Immature natural killer cell (primary cell): Measurements from ENCODE around the gene HOXA7. TPM values are rescaled to one million over a fixed set of nuclear protein-coding genes. Genes with fewer than 3 reads are reported as not detected.
A peak's percentile ranks its signal among the peaks of the same experiment; 100 is the strongest.

ENCODE experiments used
- DNase-seq, 3 donors: peaks; one replicate each; pipeline ENCODE4 v3.0.0; 2022; ENCODE audit warnings: mixed read lengths in 1 of 3
- H3K27ac Mint-ChIP-seq, 6 donors: one replicate each; pipeline ENCODE4 v1.8.0; 2020; ENCODE audit warnings: mixed read lengths in 6 of 6, mild to moderate bottlenecking in 5 of 6, inconsistent platforms in 4 of 6, moderate library complexity in 3 of 6
- H3K27me3 Mint-ChIP-seq, 3 donors: one replicate each; pipeline ENCODE4 v1.8.0; 2020 to 2021; ENCODE audit warnings: low read depth in 3 of 3, mild to moderate bottlenecking in 3 of 3, mixed read lengths in 3 of 3, moderate library complexity in 3 of 3, inconsistent platforms in 1 of 3
- H3K36me3 Mint-ChIP-seq, 3 donors: one replicate each; pipeline ENCODE4 v1.8.0; 2020; ENCODE audit warnings: mixed read lengths in 3 of 3, inconsistent platforms in 2 of 3, mild to moderate bottlenecking in 2 of 3
- H3K4me1 Mint-ChIP-seq, 2 donors: one replicate each; pipeline ENCODE4 v1.8.0; 2020; ENCODE audit warnings: inconsistent platforms in 2 of 2, mild to moderate bottlenecking in 2 of 2, mixed read lengths in 2 of 2, moderate library complexity in 1 of 2
- H3K4me3 Mint-ChIP-seq, 5 donors: one replicate each; pipeline ENCODE4 v1.8.0; 2020; ENCODE audit warnings: mild to moderate bottlenecking in 5 of 5, mixed read lengths in 5 of 5, inconsistent platforms in 3 of 5, moderate library complexity in 3 of 5
- H3K9me3 Mint-ChIP-seq, 6 donors: one replicate each; pipeline ENCODE4 v1.8.0; 2020; ENCODE audit warnings: mild to moderate bottlenecking in 6 of 6, mixed read lengths in 6 of 6, inconsistent platforms in 4 of 6, moderate library complexity in 3 of 6
- polyA plus RNA-seq, 3 donors: library from polyadenylated mRNA; unstranded; fragments of 300-500 nt; fragmentation: Illumina TruSeq; gene quantifications; one replicate each; pipeline ENCODE4 v1.2.3, GENCODE V29; 2021

The HOXA7 gene
- polyA plus RNA-seq, 3 donors from 2014 or later: 1.0 to 4.2 TPM; not detected in 1

- H3K4me3 Mint-ChIP-seq: peak overlapping the region; percentile 49 to 80 (median 68)
- peaks cover 63 to 85% (median 66%) of the 10 kb centered on the region in 3 donors for H3K27me3 Mint-ChIP-seq
- DNase-seq: peak in 1 of 3 donors; percentile 55
- H3K36me3 Mint-ChIP-seq: peaks cover 3 to 5% (median 4%) of the 10 kb centered on the region in 3 donors
- H3K27ac Mint-ChIP-seq: peak overlapping the region; percentile 29 to 90 (median 81)
- peaks cover 46 to 70% of the 10 kb centered on the region in 2 donors for H3K4me1 Mint-ChIP-seq
- H3K9me3 Mint-ChIP-seq: peaks cover 0 to 2% (median 0%) of the 10 kb centered on the region in 6 donors
Observed at GRCh38 chr7:27168265-27168947, 11.9 kb upstream of the HOXA7 start.

- Mint-ChIP-seq H3K4me3 (peak overlapping the region; percentile 21 to 80 (median 51)), H3K4me1 (peaks cover 46 to 72% of the 10 kb centered on the region in 2 donors), H3K27ac (peak overlapping the region in 5 of 6 donors; percentile 32 to 90 (median 84)), H3K9me3 (peaks cover 0 to 2% (median 0%) of the 10 kb centered on the region in 6 donors), H3K27me3 (peaks cover 63 to 85% (median 69%) of the 10 kb centered on the region in 3 donors), H3K36me3 (peaks cover 3 to 5% (median 4%) of the 10 kb centered on the region in 3 donors)
- no peak for DNase-seq
Observed at GRCh38 chr7:27167916-27168264, 11.4 kb upstream of the HOXA7 start.

- Mint-ChIP-seq H3K27me3 (peaks cover 59 to 82% (median 67%) of the 10 kb centered on the region in 3 donors), H3K9me3 (peaks cover 0 to 2% (median 0%) of the 10 kb centered on the region in 6 donors), H3K36me3 (peaks cover 3 to 5% (median 4%) of the 10 kb centered on the region in 3 donors), H3K4me1 (peaks cover 39 to 67% of the 10 kb centered on the region in 2 donors), H3K27ac (peak overlapping the region in 2 of 6 donors; percentile 29 to 40), H3K4me3 (peak overlapping the region; percentile 44 to 89 (median 69))
- no peak for DNase-seq
Observed at GRCh38 chr7:27166531-27167505, 10.3 kb upstream of the HOXA7 start.

GRCh38 chr7:27165996-27166530 is 9.6 kb upstream of the HOXA7 start:
- no peak for DNase-seq
- Mint-ChIP-seq H3K36me3 (peaks cover 0 to 5% (median 3%) of the 10 kb centered on the region in 3 donors), H3K27ac (peak overlapping the region in 4 of 6 donors; percentile 44 to 75 (median 60)), H3K4me3 (peak overlapping the region; percentile 74 to 95 (median 89)), H3K4me1 (peaks cover 35 to 62% of the 10 kb centered on the region in 2 donors), H3K9me3 (peaks cover 0 to 2% (median 0%) of the 10 kb centered on the region in 6 donors), H3K27me3 (peaks cover 54 to 77% (median 64%) of the 10 kb centered on the region in 3 donors)

GRCh38 chr7:27165089-27165995 is 8.9 kb upstream of the HOXA7 start, which contains the start of gene HOXA9:
TSS of gene HOXA9 (minus strand) at chr7:27165537. CDS start at chr7:27165457, 80 bp downstream.
- H3K4me1 Mint-ChIP-seq: peaks cover 35 to 58% of the 10 kb centered on the region in 2 donors
- peak within 1 kb of the TSS; percentile 80 to 95 (median 89) for H3K4me3 Mint-ChIP-seq
- H3K36me3 Mint-ChIP-seq: peaks cover 0 to 5% (median 2%) of the 10 kb centered on the region in 3 donors
- peak; percentile 54 to 66 (median 59) for DNase-seq
- peaks cover 51 to 74% (median 61%) of the 10 kb centered on the region in 3 donors for H3K27me3 Mint-ChIP-seq
- peak within 1 kb of the TSS in 5 of 6 donors; percentile 44 to 75 (median 51) for H3K27ac Mint-ChIP-seq
- H3K9me3 Mint-ChIP-seq: peaks cover 0 to 2% (median 0%) of the 10 kb centered on the region in 6 donors

GRCh38 chr7:27164367-27165088 is 8.1 kb upstream of the HOXA7 start:
- DNase-seq: no peak
- H3K9me3 Mint-ChIP-seq: peaks cover 0 to 2% (median 0%) of the 10 kb centered on the region in 6 donors
- H3K27ac Mint-ChIP-seq: peak overlapping the region in 2 of 6 donors; percentile 27 to 35
- peaks cover 50 to 75% (median 64%) of the 10 kb centered on the region in 3 donors for H3K27me3 Mint-ChIP-seq
- H3K36me3 Mint-ChIP-seq: peaks cover 0 to 5% (median 0%) of the 10 kb centered on the region in 3 donors
- peak overlapping the region; percentile 71 to 95 (median 80) for H3K4me3 Mint-ChIP-seq
- peaks cover 37 to 62% of the 10 kb centered on the region in 2 donors for H3K4me1 Mint-ChIP-seq

- DNase-seq: no peak
- peak overlapping the region in 2 of 6 donors; percentile 27 to 35 for H3K27ac Mint-ChIP-seq
- H3K4me1 Mint-ChIP-seq: peaks cover 36 to 63% of the 10 kb centered on the region in 2 donors
- peaks cover 0 to 5% (median 0%) of the 10 kb centered on the region in 3 donors for H3K36me3 Mint-ChIP-seq
- H3K27me3 Mint-ChIP-seq: peaks cover 50 to 76% (median 64%) of the 10 kb centered on the region in 3 donors
- H3K4me3 Mint-ChIP-seq: peak overlapping the region; percentile 52 to 95 (median 80)
- H3K9me3 Mint-ChIP-seq: peaks cover 0 to 2% (median 0%) of the 10 kb centered on the region in 6 donors
Observed at GRCh38 chr7:27164045-27164366, 7.5 kb upstream of the HOXA7 start.

GRCh38 chr7:27163288-27164044 is 7.0 kb upstream of the HOXA7 start:
- no peak for DNase-seq
- Mint-ChIP-seq H3K9me3 (peaks cover 0 to 2% (median 0%) of the 10 kb centered on the region in 6 donors), H3K4me3 (peak overlapping the region; percentile 49 to 95 (median 80)), H3K4me1 (peaks cover 33 to 63% of the 10 kb centered on the region in 2 donors), H3K27ac (peak overlapping the region in 2 of 6 donors; percentile 35 to 42), H3K27me3 (peaks cover 49 to 76% (median 61%) of the 10 kb centered on the region in 3 donors), H3K36me3 (peaks cover 0 to under 1% (median 0%) of the 10 kb centered on the region in 3 donors)

GRCh38 chr7:27162561-27163287 is 6.2 kb upstream of the HOXA7 start:
- Mint-ChIP-seq H3K27me3 (peaks cover 49 to 76% (median 60%) of the 10 kb centered on the region in 3 donors), H3K4me3 (no peak overlapping the region), H3K36me3 (no peaks in the 10 kb centered on the region), H3K27ac (no peak overlapping the region), H3K4me1 (peaks cover 29 to 58% of the 10 kb centered on the region in 2 donors), H3K9me3 (peaks cover 0 to 3% (median 0%) of the 10 kb centered on the region in 6 donors)
- no peak for DNase-seq

GRCh38 chr7:27161721-27162560 is 5.5 kb upstream of the HOXA7 start:
- H3K9me3 Mint-ChIP-seq: peaks cover 0 to 3% (median 0%) of the 10 kb centered on the region in 6 donors
- peaks cover 50 to 76% (median 62%) of the 10 kb centered on the region in 3 donors for H3K27me3 Mint-ChIP-seq
- no peak for DNase-seq
- H3K4me3 Mint-ChIP-seq: no peak overlapping the region
- H3K27ac Mint-ChIP-seq: no peak overlapping the region
- peaks cover 27 to 54% of the 10 kb centered on the region in 2 donors for H3K4me1 Mint-ChIP-seq
- no peaks in the 10 kb centered on the region for H3K36me3 Mint-ChIP-seq
